ENCODE results near the gene FAM216A. TPM values are rescaled to one million over a fixed set of nuclear protein-coding genes. Genes with fewer than 3 reads are reported as not detected.

Gene FAM216A
- polyA plus RNA-seq, 1 experiment, result 13.0 TPM

- TF ChIP-seq CTCF (IDR thresholded peaks at IDR 0.05; ENCODE audit: insufficient read depth, low read depth, low read length), result no peak
- no peaks in the 10 kb centered on the region for H3K27me3 ChIP-seq (ENCODE audit: control insufficient read depth, insufficient read depth, low read length)
- ChIA-PET CTCF (interaction anchor here (1.2 to 2.0 kb wide), 3 partner anchors 66 to 85 kb away, joined by 3 to 12 read pairs (median 3); partner anchors contain the start of genes ARPC3, FAM216A and GPN3), POLR2A (no interaction called here)
- DNase-seq (ENCODE audit: low read depth), result no peak
- no peak overlapping the region for H3K4me3 ChIP-seq (ENCODE audit: low read depth, low read length)
- peaks cover 9% of the 10 kb centered on the region for H3K36me3 ChIP-seq (ENCODE audit: control insufficient read depth, insufficient read depth, low read length)
Observed at GRCh38 chr12:110534811-110535210, 66.2 kb downstream of the FAM216A start.

- Histone ChIP-seq H3K36me3 (ENCODE audit: control insufficient read depth, insufficient read depth, low read length) (peaks cover 9% of the 10 kb centered on the region), H3K27me3 (ENCODE audit: control insufficient read depth, insufficient read depth, low read length) (no peaks in the 10 kb centered on the region), H3K4me3 (ENCODE audit: low read depth, low read length) (no peak overlapping the region)
- TF ChIP-seq CTCF (IDR thresholded peaks at IDR 0.05; ENCODE audit: insufficient read depth, low read depth, low read length), result no peak
- ChIA-PET POLR2A (interaction anchor here (0.5 kb wide), 1 partner anchor 54 kb away, joined by 3 read pairs; no protein-coding TSS in a partner anchor), CTCF (interaction anchor here (0.9 to 2.6 kb wide), 5 partner anchors 11 to 64 kb away, joined by 3 to 14 read pairs (median 5); no protein-coding TSS in a partner anchor)
- DNase-seq (ENCODE audit: low read depth), result no peak
Observed at GRCh38 chr12:110536834-110537604, 68.4 kb downstream of the FAM216A start.

DNA sequence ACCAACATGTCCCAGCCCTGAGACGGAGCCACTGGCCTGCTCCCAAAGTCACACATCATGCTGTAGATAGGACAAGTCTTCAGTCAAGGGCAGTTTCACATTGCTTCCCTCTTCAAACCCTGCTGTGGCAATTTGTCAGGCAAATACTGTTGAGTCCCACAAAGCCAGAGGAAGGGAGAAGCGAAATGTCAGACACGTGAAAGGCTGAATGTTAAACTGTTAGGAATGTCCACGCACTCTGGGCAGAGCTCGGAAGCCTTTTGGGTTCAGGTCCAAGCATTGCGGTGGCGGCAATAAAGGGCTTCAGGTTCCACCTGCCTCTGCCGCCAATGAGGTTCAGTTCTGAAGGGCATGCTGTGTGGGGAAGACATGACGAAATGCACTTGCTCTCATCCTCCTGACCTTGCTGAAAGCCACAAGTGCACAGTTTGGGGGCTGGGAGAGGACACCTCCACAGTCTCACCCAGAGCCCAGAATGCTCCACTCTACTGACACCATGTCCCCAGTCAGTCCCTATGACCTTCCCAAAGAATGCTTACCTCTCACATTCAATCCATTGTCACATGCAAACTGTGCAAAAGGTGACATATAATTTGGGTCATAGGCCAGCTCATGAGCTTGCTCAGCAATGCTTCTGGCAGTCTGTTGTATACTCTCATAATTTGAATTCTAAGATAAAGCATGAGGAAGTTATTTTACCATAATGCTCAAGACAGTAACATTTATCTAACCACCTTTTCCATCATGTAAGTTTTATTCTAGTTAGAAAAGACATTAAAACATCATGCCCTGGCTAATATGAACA is 69.2 kb downstream of the FAM216A start:
- ChIA-PET CTCF (interaction anchor here (0.6 to 2.6 kb wide), 7 partner anchors 10 to 197 kb away, joined by 3 to 14 read pairs (median 5); no protein-coding TSS in a partner anchor), POLR2A (no interaction called here)
- H3K4me3 ChIP-seq (ENCODE audit: low read depth, low read length), result no peak overlapping the region
- no peak for DNase-seq (ENCODE audit: low read depth)
- H3K27me3 ChIP-seq (ENCODE audit: control insufficient read depth, insufficient read depth, low read length), result no peaks in the 10 kb centered on the region
- H3K36me3 ChIP-seq (ENCODE audit: control insufficient read depth, insufficient read depth, low read length), result peaks cover 9% of the 10 kb centered on the region
- no peak for TF ChIP-seq CTCF (IDR thresholded peaks at IDR 0.05; ENCODE audit: insufficient read depth, low read depth, low read length)

DNA sequence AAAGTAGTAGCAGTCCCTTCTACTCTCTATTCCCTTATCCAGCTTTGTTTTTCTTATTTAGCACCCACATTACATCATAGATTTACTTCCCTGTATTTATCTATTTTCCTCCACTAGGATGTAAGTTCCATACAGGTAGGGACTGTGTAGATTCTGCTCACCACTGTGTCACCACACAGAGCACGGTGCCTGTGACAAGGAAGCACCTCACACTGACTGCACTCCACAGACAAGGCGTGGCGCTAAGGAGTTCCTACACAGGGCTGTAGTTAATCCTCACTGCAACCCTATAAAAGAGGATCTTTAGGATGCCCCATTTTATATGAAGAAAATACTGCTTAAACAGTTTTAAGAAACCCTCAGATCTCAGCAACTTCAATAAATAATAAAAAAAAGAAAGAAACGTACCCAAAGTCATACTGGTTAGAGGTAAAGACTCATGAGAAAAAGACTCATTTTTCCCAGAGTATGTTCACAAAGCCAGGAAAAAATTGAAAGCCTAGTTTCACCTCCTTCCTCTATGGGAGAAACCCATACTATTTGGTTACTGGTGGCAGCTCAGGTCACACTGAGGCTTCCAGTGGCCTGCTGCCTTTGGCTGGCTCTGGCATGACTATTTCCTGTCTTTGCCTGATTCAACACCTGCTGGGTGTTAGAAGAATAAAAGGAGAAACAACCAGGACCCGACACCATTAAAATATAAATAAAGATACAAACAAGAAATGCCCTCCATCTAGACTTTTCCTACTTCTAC is 70.4 kb downstream of the FAM216A start:
- Histone ChIP-seq H3K27me3 (ENCODE audit: control insufficient read depth, insufficient read depth, low read length) (no peaks in the 10 kb centered on the region), H3K4me3 (ENCODE audit: low read depth, low read length) (no peak overlapping the region), H3K36me3 (ENCODE audit: control insufficient read depth, insufficient read depth, low read length) (peaks cover 9% of the 10 kb centered on the region)
- TF ChIP-seq CTCF (IDR thresholded peaks at IDR 0.05; ENCODE audit: insufficient read depth, low read depth, low read length), result no peak
- ChIA-PET POLR2A (no interaction called here), CTCF (interaction anchor here (0.9 to 2.6 kb wide), 5 partner anchors 10 to 62 kb away, joined by 3 to 14 read pairs (median 4); no protein-coding TSS in a partner anchor)
- DNase-seq (ENCODE audit: low read depth), result no peak

Small RNAs within 50 kb of the gene (small RNA-seq; reads per million reads assigned to genes)
- not detected for gene RF00278 (ENCODE audit: insufficient read length, low read depth, low replicate concordance)

Other genes starting within 250 kb of the FAM216A start
- 145 and 267 TPM in 2 replicates for gene ATP2A2, start 187.6 kb upstream of the FAM216A start, polyA plus RNA-seq (2011; rRNA removed)
- gene ANAPC7, start 65.1 kb upstream of the FAM216A start, polyA plus RNA-seq (2011; rRNA removed), result 32.6 and 43.0 TPM in 2 replicates
- gene ARPC3, start 18.5 kb upstream of the FAM216A start, polyA plus RNA-seq (2011; rRNA removed), result 22.7 and 50.9 TPM in 2 replicates
- 10.6 and 21.8 TPM in 2 replicates for gene GPN3, start 588 bp upstream of the FAM216A start, polyA plus RNA-seq (2011; rRNA removed)
- 98.8 and 148 TPM in 2 replicates for gene VPS29, start 33.3 kb downstream of the FAM216A start, polyA plus RNA-seq (2011; rRNA removed)
- 0.33 and 0.69 TPM in 2 replicates for gene RAD9B, start 33.5 kb downstream of the FAM216A start, polyA plus RNA-seq (2011; rRNA removed)
- gene PPTC7, start 114.5 kb downstream of the FAM216A start, polyA plus RNA-seq (2011; rRNA removed), result 6.0 and 8.8 TPM in 2 replicates
- 34.0 and 34.1 TPM in 2 replicates for gene TCTN1, start 145.3 kb downstream of the FAM216A start, polyA plus RNA-seq (2011; rRNA removed)
- 2.6 and 3.9 TPM in 2 replicates for gene HVCN1, start 220.3 kb downstream of the FAM216A start, polyA plus RNA-seq (2011; rRNA removed)